Effector memory CD4-positive, alpha-beta T cell (primary cell): Measurements from ENCODE around the gene SLC47A1.
"Not testable (repeated sequence)": the region's sequence is repeated elsewhere in the genome, so short reads cannot be mapped to it uniquely, and the experiment has no call there.

ENCODE experiments used
- DNase-seq, 3 donors: peaks; one replicate each; pipeline ENCODE4 v3.0.0-alpha.2; 2020
- H3K27ac ChIP-seq: 2 replicates; pipeline ENCODE4 v1.7.0; 2013; ENCODE audit warnings: mild to moderate bottlenecking, low read length, moderate library complexity; ENCODE audit not compliant: insufficient read depth, poor library complexity, severe bottlenecking
- H3K27me3 ChIP-seq: replicated peaks from 2 replicates; pipeline ENCODE4 v1.7.0; 2013; ENCODE audit warnings: mild to moderate bottlenecking, low read length; ENCODE audit not compliant: insufficient read depth, control insufficient read depth, poor library complexity, severe bottlenecking
- H3K36me3 ChIP-seq: 2 replicates; pipeline ENCODE4 v1.7.0; 2013; ENCODE audit warnings: mild to moderate bottlenecking, low read length, moderate library complexity; ENCODE audit not compliant: control insufficient read depth, insufficient read depth
- H3K4me1 ChIP-seq: 2 replicates; pipeline ENCODE4 v1.7.0; 2013; ENCODE audit warnings: low read length, mild to moderate bottlenecking; ENCODE audit not compliant: control insufficient read depth, insufficient read depth, poor library complexity, severe bottlenecking
- H3K4me3 ChIP-seq: 2 replicates; pipeline ENCODE4 v1.7.0; 2013; ENCODE audit warnings: low read length, low read depth, mild to moderate bottlenecking; ENCODE audit not compliant: insufficient read depth, poor library complexity, severe bottlenecking
- H3K9me3 ChIP-seq: 2 replicates; pipeline ENCODE4 v1.7.0; 2013; ENCODE audit warnings: mild to moderate bottlenecking, low read length, moderate library complexity; ENCODE audit not compliant: control insufficient read depth

Gene SLC47A1

DNA sequence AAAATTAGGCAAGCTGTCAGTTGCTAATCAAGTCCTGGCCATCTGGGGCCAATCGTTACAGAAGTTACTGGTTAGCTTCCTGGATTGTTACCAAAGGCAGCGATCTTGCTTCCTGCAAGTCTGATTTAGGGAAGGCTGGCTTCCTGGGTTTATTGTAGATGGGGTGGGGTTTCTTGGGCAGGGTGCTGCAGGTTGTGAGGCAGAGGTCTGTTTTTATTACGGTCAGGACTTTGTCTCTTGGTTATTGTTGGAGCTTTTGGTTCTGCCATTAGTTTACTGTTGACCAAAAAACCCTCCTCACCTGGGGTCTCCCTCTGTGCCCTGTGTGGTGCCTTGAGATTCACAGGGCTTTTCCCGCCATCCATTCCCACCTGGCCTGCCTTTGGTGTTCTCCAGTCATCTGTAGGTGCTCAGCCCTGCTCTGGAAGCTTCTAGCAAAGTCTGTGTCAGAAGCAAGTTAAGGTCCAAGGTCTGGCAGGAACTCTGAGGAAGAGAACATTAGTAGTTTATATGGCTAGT is 36.9 kb downstream of the SLC47A1 start:
- H3K9me3 ChIP-seq, result no peaks in the 10 kb centered on the region
- no peaks in the 10 kb centered on the region for H3K4me1 ChIP-seq
- DNase-seq, result no peak
- H3K4me3 ChIP-seq, result no peak overlapping the region
- no peak overlapping the region for H3K27ac ChIP-seq
- no peaks in the 10 kb centered on the region for H3K27me3 ChIP-seq
- no peaks in the 10 kb centered on the region for H3K36me3 ChIP-seq

DNA sequence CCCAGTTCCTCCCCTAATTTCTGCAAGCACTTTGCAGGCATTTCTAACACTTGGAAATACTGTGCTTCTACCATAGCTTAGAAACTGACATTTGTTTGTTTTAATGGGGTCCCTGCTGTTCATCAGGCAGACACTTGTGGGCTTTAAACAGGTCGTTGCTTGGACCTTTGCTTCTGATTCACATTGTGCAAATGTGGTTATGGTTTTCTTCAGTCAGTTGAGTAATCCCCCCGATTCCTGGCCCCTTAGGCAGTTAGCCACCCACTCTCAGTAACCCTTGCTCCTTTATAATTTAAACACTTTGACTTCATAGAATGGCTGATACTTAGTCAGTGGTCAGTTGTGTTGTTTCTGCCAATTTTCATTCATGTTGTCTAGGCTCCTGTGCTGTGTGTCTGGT is 39.4 kb downstream of the SLC47A1 start:
- Histone ChIP-seq H3K9me3 (no peaks in the 10 kb centered on the region), H3K4me3 (no peak overlapping the region), H3K27ac (no peak overlapping the region), H3K36me3 (no peaks in the 10 kb centered on the region), H3K27me3 (no peaks in the 10 kb centered on the region), H3K4me1 (no peaks in the 10 kb centered on the region)
- DNase-seq, result no peak

DNA sequence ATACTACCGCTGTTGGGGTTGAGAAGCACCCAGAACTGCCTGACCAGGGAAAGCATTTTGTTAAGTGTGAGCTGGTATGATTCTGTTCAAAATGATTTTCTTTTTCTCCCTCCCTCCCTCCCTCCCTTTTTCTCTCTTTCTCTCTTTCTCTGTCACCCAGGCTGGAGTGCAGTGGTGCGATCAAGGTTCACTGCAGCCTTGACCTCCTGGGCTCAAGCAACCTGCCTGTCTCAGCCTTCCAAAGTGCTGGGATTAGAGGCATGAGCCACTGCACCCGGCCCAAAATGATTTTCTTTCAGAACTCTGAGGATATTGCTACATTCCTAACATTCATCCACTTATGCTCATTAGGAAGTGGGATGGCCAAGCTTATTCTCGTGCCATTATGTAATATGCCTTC is 41.3 kb downstream of the SLC47A1 start:
- H3K27ac ChIP-seq, result no peak overlapping the region
- DNase-seq, result no peak
- no peaks in the 10 kb centered on the region for H3K9me3 ChIP-seq
- H3K36me3 ChIP-seq, result no peaks in the 10 kb centered on the region
- no peaks in the 10 kb centered on the region for H3K4me1 ChIP-seq
- H3K4me3 ChIP-seq, result no peak overlapping the region
- peaks cover 9% of the 10 kb centered on the region for H3K27me3 ChIP-seq

DNA sequence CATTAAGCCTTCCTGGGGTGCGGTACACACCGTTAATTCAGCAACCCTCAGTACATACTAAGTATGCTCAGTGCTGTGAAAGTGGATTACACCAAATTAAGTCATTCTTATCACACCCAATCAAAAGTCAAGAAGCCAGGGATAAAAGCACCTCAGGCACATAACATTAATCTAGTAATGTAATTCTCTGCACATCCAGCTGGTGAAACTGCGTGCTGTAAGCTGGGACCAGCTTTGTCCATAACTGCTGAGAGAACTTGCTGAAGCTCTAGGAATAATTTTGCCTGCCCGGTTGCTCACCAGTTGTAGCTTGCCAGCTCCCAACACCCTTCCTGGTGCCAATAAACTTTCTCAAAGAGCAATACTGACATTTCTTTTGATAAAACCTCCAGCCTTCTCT is 44.9 kb downstream of the SLC47A1 start:
- DNase-seq, result no peak
- no peaks in the 10 kb centered on the region for H3K4me1 ChIP-seq
- H3K4me3 ChIP-seq, result no peak overlapping the region
- no peak overlapping the region for H3K27ac ChIP-seq
- H3K27me3 ChIP-seq, result peaks cover 9% of the 10 kb centered on the region
- H3K9me3 ChIP-seq, result no peaks in the 10 kb centered on the region
- no peaks in the 10 kb centered on the region for H3K36me3 ChIP-seq

DNA sequence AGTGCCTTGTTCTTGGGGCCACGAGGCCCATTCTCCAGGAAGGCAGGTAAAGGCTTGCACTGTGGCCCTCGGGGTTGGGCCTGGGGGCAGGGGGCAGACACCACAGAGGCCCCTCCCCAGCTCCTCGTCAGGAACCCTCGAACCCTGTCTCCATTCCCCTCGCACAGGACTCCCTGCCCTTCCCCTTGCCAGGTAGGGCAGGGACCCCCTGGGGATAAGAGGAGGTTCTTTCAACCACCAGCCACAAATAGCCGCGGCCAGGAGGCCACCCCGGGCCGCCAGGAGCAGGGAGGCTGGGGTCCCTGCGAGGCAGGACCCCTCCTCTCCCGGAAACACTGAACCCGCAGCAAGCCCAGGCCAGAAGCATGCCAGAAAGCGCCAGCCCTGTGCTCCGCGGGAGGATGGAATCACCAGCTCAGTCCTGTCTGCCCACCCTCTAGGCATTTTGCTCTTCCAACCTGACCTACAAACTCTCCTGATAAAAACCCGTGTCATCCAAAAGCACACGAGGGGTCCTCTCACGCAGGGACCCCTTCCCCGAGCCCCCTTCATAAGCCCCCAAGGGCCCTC is 45.6 kb downstream of the SLC47A1 start:
- no peak overlapping the region for H3K4me3 ChIP-seq
- H3K36me3 ChIP-seq, result no peaks in the 10 kb centered on the region
- H3K27ac ChIP-seq, result no peak overlapping the region
- DNase-seq, result no peak
- peaks cover 9% of the 10 kb centered on the region for H3K27me3 ChIP-seq
- no peaks in the 10 kb centered on the region for H3K4me1 ChIP-seq
- no peaks in the 10 kb centered on the region for H3K9me3 ChIP-seq

DNA sequence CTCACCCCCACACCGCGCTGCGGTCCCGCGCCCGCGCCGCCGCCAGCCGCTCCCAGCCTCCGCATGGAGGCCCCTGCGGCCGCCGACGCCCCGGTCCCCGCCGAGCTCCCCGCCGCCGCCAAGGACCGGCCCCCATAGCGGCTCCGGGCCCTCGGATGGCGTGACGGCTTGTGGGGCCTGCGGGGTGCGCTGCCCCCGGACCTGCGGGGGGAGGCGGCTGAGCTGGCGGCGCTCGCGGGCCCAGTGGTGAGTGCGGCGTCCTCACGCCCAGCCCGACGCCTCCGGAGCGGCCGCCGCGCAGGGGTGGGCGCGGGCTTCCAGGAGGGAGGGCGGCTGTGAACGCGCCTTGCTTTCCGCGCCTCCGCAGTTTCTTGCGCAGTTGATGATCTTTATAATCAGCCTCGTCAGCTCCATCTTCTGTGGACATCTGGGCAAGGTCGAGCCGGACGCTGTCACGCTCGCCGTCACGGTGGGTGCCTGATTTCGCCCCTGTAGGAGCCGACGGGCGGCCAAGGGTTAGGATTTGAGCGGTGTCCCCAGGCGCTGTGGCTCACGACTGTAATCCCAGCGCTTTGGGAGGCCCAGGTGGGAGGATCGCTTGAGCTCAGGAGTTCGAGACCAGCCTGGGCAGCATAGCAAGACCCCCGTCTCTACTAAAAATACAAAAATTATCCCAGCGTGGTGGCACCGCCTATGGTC is 46.4 kb downstream of the SLC47A1 start:
- Histone ChIP-seq H3K27ac (no peak overlapping the region), H3K4me3 (no peak overlapping the region), H3K36me3 (no peaks in the 10 kb centered on the region), H3K9me3 (no peaks in the 10 kb centered on the region), H3K27me3 (peaks cover 9% of the 10 kb centered on the region), H3K4me1 (no peaks in the 10 kb centered on the region)
- no peak for DNase-seq

DNA sequence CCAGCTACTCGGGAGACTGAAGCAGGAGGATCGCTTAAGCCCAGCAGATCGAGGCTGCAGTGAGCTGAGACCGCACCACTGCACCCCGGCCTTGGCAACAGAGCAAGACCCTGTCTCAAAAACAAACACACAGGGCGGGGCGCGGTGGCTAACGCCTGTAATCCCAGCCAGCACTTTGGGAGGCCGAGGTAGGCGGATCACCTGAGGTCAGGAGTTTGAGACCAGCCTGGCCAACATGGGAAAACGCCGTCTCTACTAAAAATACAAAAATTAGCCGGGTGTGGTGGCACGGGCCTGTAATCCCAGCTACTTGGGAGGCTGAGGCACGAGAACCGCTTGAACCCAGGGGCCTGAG is 46.9 kb downstream of the SLC47A1 start:
- not testable (repeated sequence) for H3K27me3 ChIP-seq, H3K4me1 ChIP-seq, H3K36me3 ChIP-seq, H3K27ac ChIP-seq, H3K9me3 ChIP-seq, DNase-seq, H3K4me3 ChIP-seq

DNA sequence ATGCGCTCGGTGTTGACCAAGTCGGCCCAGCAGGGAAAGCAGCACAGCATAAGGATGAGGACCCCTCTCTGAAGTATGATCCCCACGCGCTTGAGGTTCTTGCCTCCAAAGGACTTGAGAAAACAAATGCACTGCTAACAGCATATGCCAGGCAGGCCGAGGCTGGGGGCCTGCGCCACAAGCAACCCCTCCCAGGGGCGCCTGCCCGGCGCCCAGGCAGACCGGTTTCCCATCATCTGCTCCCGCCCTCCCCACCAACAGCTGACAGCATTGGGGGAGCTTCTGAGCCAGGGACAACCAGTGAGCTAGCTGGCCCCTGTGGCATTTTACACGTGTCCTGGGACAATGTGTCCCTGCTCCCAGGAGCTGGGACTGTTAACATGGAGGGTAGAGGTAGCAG is 48.5 kb downstream of the SLC47A1 start:
- not testable (repeated sequence) for H3K27me3 ChIP-seq

DNA sequence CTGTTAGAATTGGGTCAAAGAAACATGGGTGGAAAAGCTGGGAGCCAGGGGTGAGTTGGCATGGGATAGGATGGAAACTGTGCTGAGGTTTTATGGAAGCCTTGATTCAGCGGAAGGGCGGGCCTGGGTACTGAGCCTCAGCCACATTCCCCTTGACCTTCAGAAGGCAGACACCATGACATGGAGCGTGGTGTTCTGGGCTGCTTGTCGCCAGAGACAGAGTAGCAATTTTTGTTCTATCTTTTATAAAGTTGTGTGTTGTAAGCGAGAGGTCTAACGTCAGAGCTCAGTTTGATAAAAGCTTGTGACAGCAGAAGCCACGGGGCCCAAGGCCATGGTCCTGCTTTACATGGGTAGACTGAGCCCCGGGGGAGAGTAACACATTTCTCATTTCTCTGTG is 50.2 kb downstream of the SLC47A1 start:
- Histone ChIP-seq H3K4me1 (no peaks in the 10 kb centered on the region), H3K27ac (no peak overlapping the region), H3K36me3 (no peaks in the 10 kb centered on the region), H3K9me3 (no peaks in the 10 kb centered on the region), H3K4me3 (no peak overlapping the region), H3K27me3 (peaks cover 7% of the 10 kb centered on the region)
- DNase-seq, result no peak

More for the DNA sequence above, 48.5 kb downstream of the SLC47A1 start:
- not testable (repeated sequence) for H3K9me3 ChIP-seq, H3K4me3 ChIP-seq, H3K27ac ChIP-seq, DNase-seq, H3K4me1 ChIP-seq, H3K36me3 ChIP-seq

DNA sequence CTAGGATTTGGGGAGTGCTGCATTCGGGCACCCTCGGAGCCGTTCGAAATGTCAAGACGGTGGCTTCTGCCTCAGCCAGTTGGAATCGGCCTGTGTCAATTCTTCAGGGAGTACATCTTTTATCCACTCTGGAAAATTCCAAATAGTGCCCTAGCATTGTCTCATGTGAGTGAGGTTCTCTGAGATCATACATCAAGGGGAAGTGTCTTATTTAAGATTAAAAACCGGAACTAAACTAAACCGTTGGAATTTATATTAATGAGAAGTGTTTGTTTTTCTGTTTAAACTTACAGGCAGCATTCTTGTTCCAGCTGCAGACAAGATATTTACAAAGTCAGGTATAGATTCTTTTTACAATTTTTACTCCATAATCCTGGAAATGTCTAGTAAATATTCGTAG is 56.8 kb downstream of the SLC47A1 start:
- Histone ChIP-seq H3K27me3 (no peaks in the 10 kb centered on the region), H3K4me3 (no peak overlapping the region), H3K27ac (no peak overlapping the region), H3K36me3 (no peaks in the 10 kb centered on the region), H3K4me1 (no peaks in the 10 kb centered on the region), H3K9me3 (no peaks in the 10 kb centered on the region)
- DNase-seq, result no peak
